GM19099 (cell line): ENCODE measurements around the gene GABPB1.

Experiments
- POLR2A ChIP-seq: IDR thresholded peaks from 3 replicates; pipeline ENCODE4 v1.6.1; 2011; ENCODE audit warnings: low read depth; ENCODE audit not compliant: insufficient read length; ENCODE audit errors: extremely low read depth

The GABPB1 gene

GRCh38 chr15:50241684-50242450 is 113.1 kb downstream of the GABPB1 start:
- TF ChIP-seq POLR2A: no peak

DNA sequence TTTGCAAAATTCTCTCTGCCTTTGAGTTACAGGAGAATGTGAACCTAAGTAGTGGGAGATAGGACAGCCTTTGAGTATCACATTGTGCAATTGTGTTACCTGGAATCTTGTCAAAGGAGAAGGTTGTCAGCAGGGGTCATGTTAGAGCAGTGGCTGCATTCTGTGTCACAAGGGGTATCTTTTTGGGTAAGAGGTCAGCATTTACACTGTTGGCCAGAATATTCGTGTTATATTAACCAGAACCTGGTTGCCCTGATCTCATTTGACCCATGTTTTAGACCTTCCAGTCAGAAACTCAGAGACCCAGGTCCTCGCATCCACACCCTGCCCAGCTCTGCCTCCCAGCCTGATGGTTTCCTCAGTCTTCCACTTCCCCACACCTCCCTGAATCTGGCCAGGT is 116.7 kb downstream of the GABPB1 start:
- no peak for TF ChIP-seq POLR2A

- TF ChIP-seq POLR2A: no peak
Measured at GRCh38 chr15:50236433-50236832, 118.6 kb downstream of the GABPB1 start.

DNA sequence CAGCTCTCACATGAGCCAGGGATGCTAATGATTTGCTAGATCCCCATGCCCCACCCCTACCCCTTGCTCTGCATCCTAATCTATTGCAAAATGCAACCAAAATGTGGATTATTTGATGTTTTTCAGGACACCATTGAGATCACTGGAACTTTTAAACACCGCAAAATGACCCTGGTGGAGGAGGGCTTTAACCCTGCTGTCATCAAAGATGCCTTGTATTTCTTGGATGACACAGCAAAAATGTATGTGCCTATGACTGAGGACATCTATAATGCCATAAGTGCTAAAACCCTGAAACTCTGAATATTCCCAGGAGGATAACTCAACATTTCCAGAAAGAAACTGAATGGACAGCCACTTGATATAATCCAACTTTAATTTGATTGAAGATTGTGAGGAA is 119.2 kb downstream of the GABPB1 start:
- no peak for TF ChIP-seq POLR2A

DNA sequence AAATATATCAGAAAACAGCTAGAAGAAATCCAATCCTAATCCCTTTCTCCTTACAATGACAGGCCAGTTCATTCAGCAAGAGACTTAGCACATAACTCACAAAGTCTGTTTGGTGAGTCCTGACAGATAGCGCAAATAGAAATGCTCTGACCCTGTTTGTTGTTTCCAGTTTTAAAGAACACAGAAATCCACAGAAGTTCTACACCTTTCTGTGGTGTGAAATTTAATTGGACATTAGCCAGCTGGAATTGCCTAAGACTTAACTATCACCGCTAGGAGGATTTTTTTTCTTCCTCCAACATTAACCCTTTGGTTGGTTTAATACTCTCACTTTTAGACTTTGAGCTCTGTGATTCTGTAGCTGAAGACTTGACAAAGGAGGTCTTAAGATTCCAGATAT is 120.2 kb downstream of the GABPB1 start:
- no peak for TF ChIP-seq POLR2A

- no peak for TF ChIP-seq POLR2A
Measured at GRCh38 chr15:50233192-50233736, 121.7 kb downstream of the GABPB1 start.

DNA sequence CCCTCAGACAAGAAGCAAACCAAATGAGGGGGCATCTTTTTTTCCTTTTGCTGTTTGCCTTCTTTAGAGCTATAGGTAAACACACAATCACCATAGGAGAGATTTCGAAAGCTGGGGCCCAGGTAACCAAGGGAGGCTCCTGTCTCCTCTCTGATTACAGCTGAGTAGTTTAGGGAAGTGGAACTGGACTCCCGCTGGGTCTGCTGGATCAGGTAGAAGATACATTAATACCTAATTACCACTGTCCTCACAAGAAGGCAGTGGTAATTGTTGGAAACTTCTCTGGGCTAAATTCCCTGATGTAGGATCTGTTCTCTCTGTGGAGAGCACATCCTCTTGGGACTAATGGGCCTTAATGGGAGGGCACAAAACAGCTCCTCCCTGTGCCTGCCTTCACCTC is 122.2 kb downstream of the GABPB1 start:
- no peak for TF ChIP-seq POLR2A

DNA sequence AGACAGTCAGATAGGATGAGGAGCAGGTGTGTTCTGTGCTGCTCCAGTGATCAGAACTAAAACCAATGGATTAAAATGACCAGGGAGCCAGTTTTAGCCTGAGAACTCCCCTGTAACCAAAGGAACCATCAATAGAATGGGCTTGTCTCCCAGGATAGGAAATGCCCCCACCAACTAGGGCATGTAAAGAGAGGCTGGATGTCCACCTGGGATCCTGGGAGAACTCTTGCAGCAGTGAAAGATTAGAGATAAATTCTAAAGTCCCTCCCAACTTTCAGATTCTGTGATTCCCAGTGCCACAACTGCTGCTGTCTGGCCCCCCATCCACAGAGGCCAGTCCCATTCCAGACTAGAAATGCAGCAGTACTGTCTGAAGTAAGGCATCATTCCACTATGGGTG is 123.2 kb downstream of the GABPB1 start:
- TF ChIP-seq POLR2A: no peak

- TF ChIP-seq POLR2A: no peak
Measured at GRCh38 chr15:50229336-50229735, 125.7 kb downstream of the GABPB1 start.

DNA sequence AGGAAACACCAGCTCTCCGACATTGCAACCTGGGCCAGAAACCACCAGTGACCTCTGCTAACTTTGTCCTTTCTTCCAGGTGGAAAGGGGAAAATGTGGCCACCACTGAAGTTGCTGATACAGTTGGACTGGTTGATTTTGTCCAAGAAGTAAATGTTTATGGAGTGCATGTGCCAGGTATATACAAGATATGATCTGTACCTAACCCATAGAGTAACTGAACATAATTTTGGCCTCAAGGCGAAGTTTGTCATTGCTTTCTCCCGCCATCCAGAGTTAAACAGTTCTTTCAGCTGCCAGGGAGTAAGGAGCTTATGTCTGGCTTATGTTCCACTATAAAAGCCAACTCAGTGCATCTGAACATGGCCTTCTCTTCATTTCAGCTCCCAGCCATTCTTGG is 126.1 kb downstream of the GABPB1 start:
- no peak for TF ChIP-seq POLR2A

DNA sequence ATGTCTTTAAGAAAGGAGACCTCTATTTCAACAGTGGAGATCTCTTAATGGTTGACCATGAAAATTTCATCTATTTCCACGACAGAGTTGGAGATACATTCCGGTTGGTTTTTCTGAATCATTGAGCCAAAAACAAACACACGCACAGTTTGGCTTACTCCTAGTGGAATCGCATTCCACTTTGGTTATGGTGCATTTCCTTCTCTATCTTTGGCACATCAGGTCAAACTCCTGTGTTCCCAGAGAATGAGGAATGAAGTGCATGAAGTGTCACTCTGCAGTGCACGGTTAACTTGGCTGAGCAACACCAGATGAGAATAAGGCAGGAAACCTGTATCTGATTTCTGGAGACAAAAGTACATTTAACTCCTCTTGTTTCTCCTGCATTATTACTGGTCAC is 127.9 kb downstream of the GABPB1 start:
- no peak for TF ChIP-seq POLR2A

DNA sequence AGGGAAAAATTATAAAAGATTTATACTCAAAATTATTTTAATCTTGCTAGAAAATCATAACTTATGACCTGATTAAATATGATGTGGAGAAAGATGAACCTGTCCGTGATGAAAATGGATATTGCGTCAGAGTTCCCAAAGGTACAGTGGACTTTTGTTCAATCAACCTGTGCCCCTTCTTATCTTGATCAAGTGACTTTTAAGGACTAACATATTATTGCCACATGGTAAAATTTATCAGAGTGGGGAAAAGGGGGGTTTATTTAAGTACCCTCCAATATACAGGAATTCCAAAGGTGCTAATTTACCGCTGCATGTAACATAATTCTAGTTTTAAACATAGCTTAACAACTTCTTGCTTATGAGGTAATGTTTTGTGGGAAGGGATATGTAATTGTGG is 129.1 kb downstream of the GABPB1 start:
- no peak for TF ChIP-seq POLR2A
